Calu3 (cell line): ENCODE data around the gene SNRPB. TPM values are rescaled to one million over a fixed set of nuclear protein-coding genes. Genes with fewer than 3 reads are reported as not detected.

Experiments used
- BruUV-seq: library from RNA; stranded (reverse); fragments of 400-500 nt; replicated peaks from 2 replicates; lab custom pipeline; 2021; lab: Mats Ljungman, UMichigan
- CTCF ChIA-PET: fragments of 300-600 bp; sonication (Branson Sonifier 250); formaldehyde crosslinking; loops from one replicate; lab custom pipeline; 2022; ENCODE audit warnings: antibody characterized with exemption; lab: Charles Lee
- DNase-seq: peaks from one replicate; pipeline ENCODE4 v3.0.0; 2022
- H3K27ac Mint-ChIP-seq: one replicate; pipeline ENCODE4 v1.8.0; 2022; ENCODE audit warnings: mixed read lengths; ENCODE audit not compliant: unreplicated experiment
- H3K27me3 Mint-ChIP-seq: one replicate; pipeline ENCODE4 v1.8.0; 2022; ENCODE audit warnings: mixed read lengths; ENCODE audit not compliant: unreplicated experiment
- H3K36me3 Mint-ChIP-seq: one replicate; pipeline ENCODE4 v1.8.0; 2022; ENCODE audit warnings: mild to moderate bottlenecking, moderate library complexity, mixed read lengths; ENCODE audit not compliant: insufficient read depth, unreplicated experiment
- H3K4me1 Mint-ChIP-seq: one replicate; pipeline ENCODE4 v1.8.0; 2022; ENCODE audit warnings: mild to moderate bottlenecking, low read depth, mixed read lengths; ENCODE audit not compliant: unreplicated experiment
- H3K4me3 Mint-ChIP-seq: one replicate; pipeline ENCODE4 v1.8.0; 2022; ENCODE audit warnings: mild to moderate bottlenecking, low read depth, moderate library complexity, mixed read lengths; ENCODE audit not compliant: unreplicated experiment
- H3K9me3 Mint-ChIP-seq: one replicate; pipeline ENCODE4 v1.8.0; 2022; ENCODE audit warnings: low read depth, mixed read lengths; ENCODE audit not compliant: unreplicated experiment
- intact Hi-C: fragments of 100-400 bp; cut with micrococcal nuclease; formaldehyde crosslinking; loops from one replicate; pipeline ENCODE4 v1.10.0; 2022; ENCODE audit not compliant: unreplicated experiment
- total RNA-seq: library from RNA; stranded (reverse); gene quantifications from 2 replicates; pipeline ENCODE4 v1.2.3, GENCODE V29; 2022
- TF ChIP-seq, protein P1 (sequence below): fragments of 200-600 bp; IDR thresholded peaks from one replicate; pipeline ENCODE4 v1.8.0; 2022; ENCODE audit warnings: antibody characterized with exemption; ENCODE audit not compliant: unreplicated experiment

The SNRPB gene
- total RNA-seq, 1 experiment from 2014 or later = 215 TPM

DNA sequence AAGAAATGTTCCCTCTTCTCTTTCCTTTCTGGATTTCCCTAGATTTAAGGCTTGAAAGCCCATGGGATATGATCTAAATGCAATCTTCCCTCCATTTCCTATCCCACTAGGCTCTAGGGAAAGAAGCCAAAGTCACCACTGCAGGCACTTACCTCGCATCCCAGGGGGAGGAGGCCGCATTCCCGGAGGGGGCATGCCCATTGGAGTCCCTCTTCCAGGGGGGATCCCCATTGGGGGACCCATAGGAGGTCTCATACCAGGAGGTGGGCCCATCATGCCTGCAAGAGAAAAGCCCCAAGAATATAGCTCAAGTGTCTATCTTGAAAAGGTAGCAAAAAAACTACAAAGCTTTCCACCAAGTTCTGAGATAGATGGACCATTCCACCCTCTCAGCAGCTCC is 8.1 kb downstream of the SNRPB start:
- CTCF ChIA-PET = no interaction called here
- Mint-ChIP-seq H3K27ac (no peak overlapping the region), H3K9me3 (no peaks in the 10 kb centered on the region), H3K4me1 (peaks cover 4% of the 10 kb centered on the region), H3K27me3 (no peaks in the 10 kb centered on the region), H3K4me3 (no peak overlapping the region), H3K36me3 (peaks cover 63% of the 10 kb centered on the region)
- TF ChIP-seq, protein P1, sequence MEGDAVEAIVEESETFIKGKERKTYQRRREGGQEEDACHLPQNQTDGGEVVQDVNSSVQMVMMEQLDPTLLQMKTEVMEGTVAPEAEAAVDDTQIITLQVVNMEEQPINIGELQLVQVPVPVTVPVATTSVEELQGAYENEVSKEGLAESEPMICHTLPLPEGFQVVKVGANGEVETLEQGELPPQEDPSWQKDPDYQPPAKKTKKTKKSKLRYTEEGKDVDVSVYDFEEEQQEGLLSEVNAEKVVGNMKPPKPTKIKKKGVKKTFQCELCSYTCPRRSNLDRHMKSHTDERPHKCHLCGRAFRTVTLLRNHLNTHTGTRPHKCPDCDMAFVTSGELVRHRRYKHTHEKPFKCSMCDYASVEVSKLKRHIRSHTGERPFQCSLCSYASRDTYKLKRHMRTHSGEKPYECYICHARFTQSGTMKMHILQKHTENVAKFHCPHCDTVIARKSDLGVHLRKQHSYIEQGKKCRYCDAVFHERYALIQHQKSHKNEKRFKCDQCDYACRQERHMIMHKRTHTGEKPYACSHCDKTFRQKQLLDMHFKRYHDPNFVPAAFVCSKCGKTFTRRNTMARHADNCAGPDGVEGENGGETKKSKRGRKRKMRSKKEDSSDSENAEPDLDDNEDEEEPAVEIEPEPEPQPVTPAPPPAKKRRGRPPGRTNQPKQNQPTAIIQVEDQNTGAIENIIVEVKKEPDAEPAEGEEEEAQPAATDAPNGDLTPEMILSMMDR = no peak
- no TSS peak for BruUV-seq
- no peak for DNase-seq
- intact Hi-C loops = no loop called here

DNA sequence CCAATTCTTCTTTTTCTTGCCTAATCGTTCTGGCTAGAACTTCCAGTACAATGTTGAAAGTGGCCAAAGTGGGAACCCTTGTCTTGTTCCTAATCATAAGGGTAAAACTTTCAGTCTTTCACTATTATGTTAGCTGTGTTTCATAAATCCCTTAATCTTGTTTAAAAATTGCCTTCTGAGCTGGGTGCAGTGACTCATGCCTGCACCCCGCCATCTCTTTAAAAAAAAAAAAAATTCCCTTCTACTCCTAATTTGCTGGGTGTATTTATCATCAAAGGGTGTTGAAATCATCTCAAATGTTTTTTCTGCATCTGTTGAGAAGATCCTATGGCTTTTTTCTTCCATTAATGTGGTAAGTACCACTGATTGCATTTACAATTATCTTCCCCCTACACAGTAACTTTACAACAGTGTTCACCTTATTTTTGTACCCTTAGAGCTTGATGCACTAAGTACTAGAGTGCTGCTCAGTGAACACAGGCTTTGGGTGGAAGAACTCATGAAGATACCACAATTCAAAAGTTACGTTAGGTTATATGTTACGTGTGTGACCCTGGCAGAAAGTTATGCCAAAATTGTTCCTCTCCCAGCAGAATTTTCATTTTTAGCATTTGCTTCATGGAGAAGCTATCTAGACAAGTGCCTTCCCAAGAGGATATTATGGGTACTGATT is 9.7 kb downstream of the SNRPB start:
- TF ChIP-seq, protein P1 = no peak
- no peaks in the 10 kb centered on the region for H3K4me1 Mint-ChIP-seq
- H3K4me3 Mint-ChIP-seq = no peak overlapping the region
- CTCF ChIA-PET = no interaction called here
- no peak overlapping the region for H3K27ac Mint-ChIP-seq
- no TSS peak for BruUV-seq
- intact Hi-C loops = no loop called here
- DNase-seq = no peak
- no peaks in the 10 kb centered on the region for H3K27me3 Mint-ChIP-seq
- H3K9me3 Mint-ChIP-seq = no peaks in the 10 kb centered on the region
- H3K36me3 Mint-ChIP-seq = peaks cover 57% of the 10 kb centered on the region

DNA sequence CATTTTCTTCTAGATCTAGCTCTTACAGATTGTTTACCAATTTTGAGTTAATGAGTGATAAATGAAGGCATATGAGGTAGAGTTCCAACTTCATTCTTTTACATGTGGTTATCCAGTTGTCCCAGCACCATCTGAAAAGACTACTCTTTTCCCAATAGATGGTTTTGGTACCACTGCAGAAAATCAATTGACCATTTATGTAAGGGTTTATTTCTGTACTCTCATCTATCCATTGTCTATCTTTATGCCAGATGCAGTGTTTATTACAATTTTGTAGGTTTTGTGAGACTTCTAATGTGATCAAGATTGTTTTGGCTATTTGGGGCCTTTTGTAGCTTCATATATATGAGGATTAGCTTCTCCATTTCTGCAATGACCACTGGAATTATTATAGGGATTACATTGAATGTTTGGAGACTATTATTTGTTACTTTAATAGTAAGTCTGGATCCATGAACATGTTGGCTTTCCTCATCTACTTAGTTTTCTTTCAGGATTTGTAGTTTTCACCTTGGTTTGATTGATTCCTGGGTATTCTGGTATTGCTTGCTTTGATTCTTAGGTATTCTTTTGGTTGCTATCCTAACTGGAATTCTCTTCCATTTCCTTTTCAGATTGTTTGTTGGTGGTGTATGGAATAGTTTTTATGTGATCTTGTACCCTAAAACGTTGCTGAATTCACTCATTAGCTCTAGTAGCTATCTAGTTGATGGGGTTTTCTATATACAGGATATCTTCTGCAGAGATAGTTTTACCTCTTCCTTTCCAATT is 10.4 kb downstream of the SNRPB start:
- intact Hi-C loops = no loop called here

DNA sequence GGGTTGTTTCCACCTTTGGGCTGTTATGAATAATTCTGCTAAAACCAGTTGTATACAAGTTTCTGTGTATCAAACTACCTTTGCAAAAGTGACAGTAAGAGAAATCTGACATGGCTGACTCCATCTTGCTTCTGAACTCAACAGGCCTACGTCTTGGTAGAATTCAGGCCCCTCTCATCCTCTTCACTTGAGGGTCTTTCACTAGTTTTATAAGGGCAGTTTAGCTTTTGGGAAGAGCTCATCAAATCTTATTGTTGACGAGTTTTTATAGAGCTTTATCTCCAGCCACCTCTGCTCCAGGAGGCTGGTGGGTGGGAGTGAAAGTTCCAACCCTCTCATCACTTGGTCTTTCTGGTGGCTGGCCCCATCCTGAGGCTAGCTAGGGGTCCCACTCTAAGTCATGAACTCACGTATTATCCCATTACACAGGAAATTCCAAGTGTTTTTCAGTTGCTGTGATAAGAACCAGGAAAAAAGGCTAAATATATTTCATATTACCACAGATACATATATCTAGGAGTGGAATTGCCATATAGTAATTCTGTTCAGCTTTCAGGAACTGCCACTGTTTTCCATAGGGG is 11.6 kb downstream of the SNRPB start:
- H3K27ac Mint-ChIP-seq = no peak overlapping the region
- H3K9me3 Mint-ChIP-seq = no peaks in the 10 kb centered on the region
- TF ChIP-seq, protein P1 = no peak
- no peaks in the 10 kb centered on the region for H3K27me3 Mint-ChIP-seq
- H3K4me3 Mint-ChIP-seq = no peak overlapping the region
- no peak for DNase-seq
- no TSS peak for BruUV-seq
- CTCF ChIA-PET = no interaction called here
- H3K36me3 Mint-ChIP-seq = peaks cover 40% of the 10 kb centered on the region
- intact Hi-C loops = no loop called here
- no peaks in the 10 kb centered on the region for H3K4me1 Mint-ChIP-seq

More for the DNA sequence above, 10.4 kb downstream of the SNRPB start:
- DNase-seq = no peak
- TF ChIP-seq, protein P1 = no peak
- CTCF ChIA-PET = no interaction called here
- Mint-ChIP-seq H3K4me3 (no peak overlapping the region), H3K36me3 (peaks cover 49% of the 10 kb centered on the region), H3K27ac (no peak overlapping the region), H3K27me3 (no peaks in the 10 kb centered on the region), H3K9me3 (no peaks in the 10 kb centered on the region), H3K4me1 (no peaks in the 10 kb centered on the region)
- BruUV-seq = no TSS peak
